HEK293 (cell line): ENCODE data around the gene BUB3.

ENCODE experiments used
- BCL11B ChIP-seq: fragments of 450-650 bp; formaldehyde crosslinking; IDR thresholded peaks from 2 replicates; pipeline ENCODE4 v1.5.1; 2016; ENCODE audit warnings: low read depth, missing biosample characterization, missing genetic modification characterization
- ZBTB7A ChIP-seq: fragments of 450-650 bp; formaldehyde crosslinking; IDR thresholded peaks from 2 replicates; pipeline ENCODE4 v1.5.1; 2016; ENCODE audit warnings: low read depth, missing biosample characterization, missing genetic modification characterization
- ZNF274 ChIP-seq, 2 experiments: fragments of 200-500 bp in 1 of 2; fragments of 450-650 bp in 1 of 2; sonication (Bioruptor generic) in 1 of 2; formaldehyde crosslinking in 1 of 2; IDR thresholded peaks; 2 replicates each; pipeline versions ENCODE4 v1.5.1 to v1.6.1; 2014 to 2016; ENCODE audit warnings: borderline replicate concordance in 1 of 2, inconsistent platforms in 1 of 2, low read length in 1 of 2, missing biosample characterization in 1 of 2, missing genetic modification characterization in 1 of 2
- ZNF350 ChIP-seq: fragments of 450-650 bp; formaldehyde crosslinking; IDR thresholded peaks from 2 replicates; pipeline ENCODE4 v1.5.0; 2017; ENCODE audit warnings: missing biosample characterization, mild to moderate bottlenecking, missing genetic modification characterization
- ZNF423 ChIP-seq: fragments of 450-650 bp; formaldehyde crosslinking; IDR thresholded peaks from 2 replicates; pipeline ENCODE4 v1.5.1; 2016; ENCODE audit warnings: missing biosample characterization, missing genetic modification characterization
- TF ChIP-seq, protein P1 (sequence below): fragments of 450-650 bp; formaldehyde crosslinking; IDR thresholded peaks from 2 replicates; pipeline ENCODE4 v1.5.1; 2016; ENCODE audit warnings: missing biosample characterization, missing genetic modification characterization
- TF ChIP-seq, protein P2 (sequence below): fragments of 450-650 bp; formaldehyde crosslinking; IDR thresholded peaks from 2 replicates; pipeline ENCODE4 v1.5.1; 2016; ENCODE audit warnings: missing biosample characterization, missing genetic modification characterization
- TF ChIP-seq, protein P3 (sequence below): fragments of 450-650 bp; IDR thresholded peaks from 2 replicates; pipeline ENCODE4 v1.5.1; 2018; ENCODE audit warnings: missing biosample characterization, mild to moderate bottlenecking, missing genetic modification characterization
- TF ChIP-seq, protein P4 (sequence below): fragments of 450-650 bp; formaldehyde crosslinking; IDR thresholded peaks from 2 replicates; pipeline ENCODE4 v1.5.1; 2017; ENCODE audit warnings: missing biosample characterization, missing genetic modification characterization
- TF ChIP-seq, protein P5 (sequence below): fragments of 450-650 bp; formaldehyde crosslinking; IDR thresholded peaks from 2 replicates; pipeline ENCODE4 v1.5.1; 2016; ENCODE audit warnings: missing biosample characterization, missing genetic modification characterization
- TF ChIP-seq, protein P6 (sequence below): fragments of 450-650 bp; formaldehyde crosslinking; IDR thresholded peaks from 2 replicates; pipeline ENCODE4 v1.5.1; 2016; ENCODE audit warnings: missing biosample characterization, missing genetic modification characterization, borderline replicate concordance
- TF ChIP-seq, protein P7 (sequence below): fragments of 450-650 bp; formaldehyde crosslinking; IDR thresholded peaks from 2 replicates; pipeline ENCODE4 v1.5.1; 2016; ENCODE audit warnings: missing biosample characterization, missing genetic modification characterization, low read depth

DNA sequence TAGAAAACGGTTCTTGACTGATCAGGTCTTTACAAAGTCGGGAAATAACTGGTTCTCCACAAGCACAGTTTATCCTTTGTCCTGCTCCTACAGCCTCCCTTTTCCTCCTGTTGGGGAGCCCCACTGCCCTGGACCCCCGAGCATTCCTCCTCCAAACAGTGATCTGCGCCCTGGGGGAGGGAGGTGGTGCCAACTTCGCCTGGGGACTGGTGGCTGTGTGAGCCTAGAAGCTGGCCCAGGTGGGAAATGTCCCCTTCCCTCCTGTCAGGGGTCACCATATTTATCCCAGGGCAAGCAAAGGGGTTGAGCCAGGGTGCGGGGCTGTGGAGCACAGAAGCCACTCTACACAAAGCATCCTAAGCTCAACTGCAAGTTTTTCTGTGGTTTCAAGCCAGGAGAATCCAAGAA is 13.2 kb upstream of the BUB3 start:
- TF ChIP-seq, protein P1, sequence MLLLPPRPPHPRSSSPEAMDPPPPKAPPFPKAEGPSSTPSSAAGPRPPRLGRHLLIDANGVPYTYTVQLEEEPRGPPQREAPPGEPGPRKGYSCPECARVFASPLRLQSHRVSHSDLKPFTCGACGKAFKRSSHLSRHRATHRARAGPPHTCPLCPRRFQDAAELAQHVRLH (tag by site-specific recombination), result no peak
- TF ChIP-seq, protein P2, sequence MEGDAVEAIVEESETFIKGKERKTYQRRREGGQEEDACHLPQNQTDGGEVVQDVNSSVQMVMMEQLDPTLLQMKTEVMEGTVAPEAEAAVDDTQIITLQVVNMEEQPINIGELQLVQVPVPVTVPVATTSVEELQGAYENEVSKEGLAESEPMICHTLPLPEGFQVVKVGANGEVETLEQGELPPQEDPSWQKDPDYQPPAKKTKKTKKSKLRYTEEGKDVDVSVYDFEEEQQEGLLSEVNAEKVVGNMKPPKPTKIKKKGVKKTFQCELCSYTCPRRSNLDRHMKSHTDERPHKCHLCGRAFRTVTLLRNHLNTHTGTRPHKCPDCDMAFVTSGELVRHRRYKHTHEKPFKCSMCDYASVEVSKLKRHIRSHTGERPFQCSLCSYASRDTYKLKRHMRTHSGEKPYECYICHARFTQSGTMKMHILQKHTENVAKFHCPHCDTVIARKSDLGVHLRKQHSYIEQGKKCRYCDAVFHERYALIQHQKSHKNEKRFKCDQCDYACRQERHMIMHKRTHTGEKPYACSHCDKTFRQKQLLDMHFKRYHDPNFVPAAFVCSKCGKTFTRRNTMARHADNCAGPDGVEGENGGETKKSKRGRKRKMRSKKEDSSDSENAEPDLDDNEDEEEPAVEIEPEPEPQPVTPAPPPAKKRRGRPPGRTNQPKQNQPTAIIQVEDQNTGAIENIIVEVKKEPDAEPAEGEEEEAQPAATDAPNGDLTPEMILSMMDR (tag by site-specific recombination), result no peak
- TF ChIP-seq ZBTB7A (tag by site-specific recombination), result no peak
- TF ChIP-seq, protein P3, sequence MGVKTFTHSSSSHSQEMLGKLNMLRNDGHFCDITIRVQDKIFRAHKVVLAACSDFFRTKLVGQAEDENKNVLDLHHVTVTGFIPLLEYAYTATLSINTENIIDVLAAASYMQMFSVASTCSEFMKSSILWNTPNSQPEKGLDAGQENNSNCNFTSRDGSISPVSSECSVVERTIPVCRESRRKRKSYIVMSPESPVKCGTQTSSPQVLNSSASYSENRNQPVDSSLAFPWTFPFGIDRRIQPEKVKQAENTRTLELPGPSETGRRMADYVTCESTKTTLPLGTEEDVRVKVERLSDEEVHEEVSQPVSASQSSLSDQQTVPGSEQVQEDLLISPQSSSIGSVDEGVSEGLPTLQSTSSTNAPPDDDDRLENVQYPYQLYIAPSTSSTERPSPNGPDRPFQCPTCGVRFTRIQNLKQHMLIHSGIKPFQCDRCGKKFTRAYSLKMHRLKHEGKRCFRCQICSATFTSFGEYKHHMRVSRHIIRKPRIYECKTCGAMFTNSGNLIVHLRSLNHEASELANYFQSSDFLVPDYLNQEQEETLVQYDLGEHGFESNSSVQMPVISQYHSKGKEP (tag by site-specific recombination), result no peak
- TF ChIP-seq, protein P4, sequence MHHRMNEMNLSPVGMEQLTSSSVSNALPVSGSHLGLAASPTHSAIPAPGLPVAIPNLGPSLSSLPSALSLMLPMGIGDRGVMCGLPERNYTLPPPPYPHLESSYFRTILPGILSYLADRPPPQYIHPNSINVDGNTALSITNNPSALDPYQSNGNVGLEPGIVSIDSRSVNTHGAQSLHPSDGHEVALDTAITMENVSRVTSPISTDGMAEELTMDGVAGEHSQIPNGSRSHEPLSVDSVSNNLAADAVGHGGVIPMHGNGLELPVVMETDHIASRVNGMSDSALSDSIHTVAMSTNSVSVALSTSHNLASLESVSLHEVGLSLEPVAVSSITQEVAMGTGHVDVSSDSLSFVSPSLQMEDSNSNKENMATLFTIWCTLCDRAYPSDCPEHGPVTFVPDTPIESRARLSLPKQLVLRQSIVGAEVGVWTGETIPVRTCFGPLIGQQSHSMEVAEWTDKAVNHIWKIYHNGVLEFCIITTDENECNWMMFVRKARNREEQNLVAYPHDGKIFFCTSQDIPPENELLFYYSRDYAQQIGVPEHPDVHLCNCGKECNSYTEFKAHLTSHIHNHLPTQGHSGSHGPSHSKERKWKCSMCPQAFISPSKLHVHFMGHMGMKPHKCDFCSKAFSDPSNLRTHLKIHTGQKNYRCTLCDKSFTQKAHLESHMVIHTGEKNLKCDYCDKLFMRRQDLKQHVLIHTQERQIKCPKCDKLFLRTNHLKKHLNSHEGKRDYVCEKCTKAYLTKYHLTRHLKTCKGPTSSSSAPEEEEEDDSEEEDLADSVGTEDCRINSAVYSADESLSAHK (tag by site-specific recombination), result no peak
- TF ChIP-seq, protein P5, sequence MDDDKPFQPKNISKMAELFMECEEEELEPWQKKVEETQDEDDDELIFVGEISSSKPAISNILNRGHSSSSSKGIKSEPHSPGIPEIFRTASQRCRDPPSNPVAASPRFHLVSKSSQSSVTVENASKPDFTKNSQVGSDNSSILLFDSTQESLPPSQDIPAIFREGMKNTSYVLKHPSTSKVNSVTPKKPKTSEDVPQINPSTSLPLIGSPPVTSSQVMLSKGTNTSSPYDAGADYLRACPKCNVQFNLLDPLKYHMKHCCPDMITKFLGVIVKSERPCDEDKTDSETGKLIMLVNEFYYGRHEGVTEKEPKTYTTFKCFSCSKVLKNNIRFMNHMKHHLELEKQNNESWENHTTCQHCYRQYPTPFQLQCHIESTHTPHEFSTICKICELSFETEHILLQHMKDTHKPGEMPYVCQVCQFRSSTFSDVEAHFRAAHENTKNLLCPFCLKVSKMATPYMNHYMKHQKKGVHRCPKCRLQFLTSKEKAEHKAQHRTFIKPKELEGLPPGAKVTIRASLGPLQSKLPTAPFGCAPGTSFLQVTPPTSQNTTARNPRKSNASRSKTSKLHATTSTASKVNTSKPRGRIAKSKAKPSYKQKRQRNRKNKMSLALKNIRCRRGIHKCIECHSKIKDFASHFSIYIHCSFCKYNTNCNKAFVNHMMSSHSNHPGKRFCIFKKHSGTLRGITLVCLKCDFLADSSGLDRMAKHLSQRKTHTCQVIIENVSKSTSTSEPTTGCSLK (tag by site-specific recombination), result no peak
- TF ChIP-seq, protein P6, sequence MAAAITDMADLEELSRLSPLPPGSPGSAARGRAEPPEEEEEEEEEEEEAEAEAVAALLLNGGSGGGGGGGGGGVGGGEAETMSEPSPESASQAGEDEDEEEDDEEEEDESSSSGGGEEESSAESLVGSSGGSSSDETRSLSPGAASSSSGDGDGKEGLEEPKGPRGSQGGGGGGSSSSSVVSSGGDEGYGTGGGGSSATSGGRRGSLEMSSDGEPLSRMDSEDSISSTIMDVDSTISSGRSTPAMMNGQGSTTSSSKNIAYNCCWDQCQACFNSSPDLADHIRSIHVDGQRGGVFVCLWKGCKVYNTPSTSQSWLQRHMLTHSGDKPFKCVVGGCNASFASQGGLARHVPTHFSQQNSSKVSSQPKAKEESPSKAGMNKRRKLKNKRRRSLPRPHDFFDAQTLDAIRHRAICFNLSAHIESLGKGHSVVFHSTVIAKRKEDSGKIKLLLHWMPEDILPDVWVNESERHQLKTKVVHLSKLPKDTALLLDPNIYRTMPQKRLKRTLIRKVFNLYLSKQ (tag by site-specific recombination), result no peak
- no peak for TF ChIP-seq ZNF274 (IDR thresholded peaks at IDR 0.05; ENCODE audit: low read length)
- no peak for TF ChIP-seq ZNF274 (tag by site-specific recombination; IDR thresholded peaks at IDR 0.05; ENCODE audit: borderline replicate concordance)
- TF ChIP-seq BCL11B, result no peak
- no peak for TF ChIP-seq ZNF350
- TF ChIP-seq, protein P7, sequence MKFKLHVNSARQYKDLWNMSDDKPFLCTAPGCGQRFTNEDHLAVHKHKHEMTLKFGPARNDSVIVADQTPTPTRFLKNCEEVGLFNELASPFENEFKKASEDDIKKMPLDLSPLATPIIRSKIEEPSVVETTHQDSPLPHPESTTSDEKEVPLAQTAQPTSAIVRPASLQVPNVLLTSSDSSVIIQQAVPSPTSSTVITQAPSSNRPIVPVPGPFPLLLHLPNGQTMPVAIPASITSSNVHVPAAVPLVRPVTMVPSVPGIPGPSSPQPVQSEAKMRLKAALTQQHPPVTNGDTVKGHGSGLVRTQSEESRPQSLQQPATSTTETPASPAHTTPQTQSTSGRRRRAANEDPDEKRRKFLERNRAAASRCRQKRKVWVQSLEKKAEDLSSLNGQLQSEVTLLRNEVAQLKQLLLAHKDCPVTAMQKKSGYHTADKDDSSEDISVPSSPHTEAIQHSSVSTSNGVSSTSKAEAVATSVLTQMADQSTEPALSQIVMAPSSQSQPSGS (tag by site-specific recombination), result no peak
- no peak for TF ChIP-seq ZNF423 (tag by site-specific recombination)
